H1 (cell line): ENCODE data around the gene TSC2. TPM values are rescaled to one million over a fixed set of nuclear protein-coding genes. Genes with fewer than 3 reads are reported as not detected.

Experiments
- CTCF ChIA-PET: fragments of 300-600 bp; sonication (Branson Sonifier 250); formaldehyde crosslinking; loops from one replicate; lab custom pipeline; 2021; ENCODE audit not compliant: partially characterized antibody; lab: Charles Lee
- POLR2A ChIA-PET: fragments of 300-600 bp; sonication (Branson Sonifier 250); formaldehyde crosslinking; loops from one replicate; lab custom pipeline; 2021; ENCODE audit warnings: inconsistent platforms; ENCODE audit not compliant: partially characterized antibody; lab: Charles Lee
- DNase-seq, 2 experiments: peaks; one replicate each; pipeline versions ENCODE4 v3.0.0 to v3.0.0-alpha.2; 2010 to 2022; ENCODE audit warnings: low spot score in 2 of 2, low read depth in 1 of 2, mixed read lengths in 1 of 2
- FAIRE-seq: peaks from 2 replicates; lab custom pipeline; 2011; peaks lifted over from hg19 to GRCh38; lab: Jason Lieb, UNC
- H2AFZ ChIP-seq: 2 replicates; pipeline ENCODE4 v1.8.1; 2012; ENCODE audit warnings: low read length, inconsistent platforms
- H2AK5ac ChIP-seq: 2 replicates; pipeline ENCODE4 v1.6.1; 2013; ENCODE audit warnings: low read depth, low read length
- H2BK120ac ChIP-seq: replicated peaks from 2 replicates; pipeline ENCODE3; 2013; ENCODE audit warnings: low read depth, low read length, inconsistent platforms
- H2BK12ac ChIP-seq: 2 replicates; pipeline ENCODE4 v1.6.1; 2013; ENCODE audit warnings: low read depth, low read length
- H2BK15ac ChIP-seq: 2 replicates; pipeline ENCODE4 v1.6.1; 2013; ENCODE audit warnings: low read length
- H2BK20ac ChIP-seq: 2 replicates; pipeline ENCODE4 v1.6.1; 2013; ENCODE audit warnings: low read length
- H2BK5ac ChIP-seq: 2 replicates; pipeline ENCODE4 v1.6.1; 2013; ENCODE audit warnings: low read depth, low read length
- H3K14ac ChIP-seq: 2 replicates; pipeline ENCODE4 v1.6.1; 2013; ENCODE audit warnings: inconsistent platforms; ENCODE audit not compliant: insufficient read length
- H3K18ac ChIP-seq: 2 replicates; pipeline ENCODE4 v1.6.1; 2013; ENCODE audit warnings: low read length; ENCODE audit errors: extremely low read depth
- H3K23ac ChIP-seq: 2 replicates; pipeline ENCODE4 v1.6.1; 2013; ENCODE audit warnings: inconsistent platforms; ENCODE audit not compliant: insufficient read length
- H3K23me2 ChIP-seq: 2 replicates; pipeline ENCODE4 v1.6.1; 2013; ENCODE audit warnings: low read depth, low read length
- H3K27ac ChIP-seq: 2 replicates; pipeline ENCODE4 v1.6.1; 2011; ENCODE audit warnings: low read depth, low read length, inconsistent platforms
- H3K27me3 ChIP-seq, 4 experiments: replicated peaks in 1 of 4; 1 replicate in 1 of 4; 2 replicates in 3 of 4; pipeline versions ENCODE4 v1.6.1 to v1.8.1; 2011 to 2013; ENCODE audit warnings: low read length in 3 of 4, mild to moderate bottlenecking in 3 of 4, inconsistent platforms in 2 of 4, mixed read lengths in 2 of 4, moderate library complexity in 1 of 4; ENCODE audit not compliant: control insufficient read depth in 3 of 4, insufficient read depth in 3 of 4; ENCODE audit errors: extremely low read depth in 1 of 4
- H3K36me3 ChIP-seq, 4 experiments: 2 replicates each; pipeline versions ENCODE4 v1.6.1 to v1.8.1; 2011 to 2013; ENCODE audit warnings: mild to moderate bottlenecking in 4 of 4, low read length in 3 of 4, moderate library complexity in 2 of 4, control low read depth in 1 of 4, inconsistent platforms in 1 of 4; ENCODE audit not compliant: insufficient read depth in 4 of 4, control insufficient read depth in 2 of 4
- H3K4ac ChIP-seq: replicated peaks from 2 replicates; pipeline ENCODE3; 2013; ENCODE audit warnings: low read length, low read depth, mixed read lengths, inconsistent platforms; ENCODE audit not compliant: insufficient read length
- H3K4me1 ChIP-seq, 4 experiments: replicated peaks in 1 of 4; 1 replicate in 1 of 4; 2 replicates in 3 of 4; pipeline versions ENCODE4 v1.6.1 to v1.8.1; 2011 to 2013; ENCODE audit warnings: low read length in 3 of 4, inconsistent platforms in 2 of 4, mixed read lengths in 1 of 4; ENCODE audit not compliant: insufficient read depth in 4 of 4, control insufficient read depth in 3 of 4
- H3K4me2 ChIP-seq, 2 experiments: 2 replicates each; pipeline versions ENCODE4 v1.6.1 to v1.8.1; 2011 to 2013; ENCODE audit warnings: low read depth in 2 of 2, low read length in 2 of 2, control low read depth in 1 of 2, inconsistent platforms in 1 of 2, mild to moderate bottlenecking in 1 of 2; ENCODE audit not compliant: insufficient read depth in 1 of 2
- H3K4me3 ChIP-seq, 4 experiments: fragments of 200-600, 300-600 bp in 1 of 4; sonication (generic), shearing (Covaris generic), sonication (Bioruptor Twin) in 1 of 4; 2 replicates each; pipeline versions ENCODE4 v1.5.1 to v1.8.1; 2011 to 2016; ENCODE audit warnings: low read length in 4 of 4, low read depth in 3 of 4, control low read depth in 2 of 4, inconsistent platforms in 2 of 4, mild to moderate bottlenecking in 2 of 4, mixed read lengths in 1 of 4, moderate library complexity in 1 of 4; ENCODE audit not compliant: insufficient read depth in 2 of 4; ENCODE audit errors: extremely low read depth in 1 of 4
- H3K56ac ChIP-seq: replicated peaks from 2 replicates; pipeline ENCODE3; 2013; ENCODE audit warnings: low read depth, mild to moderate bottlenecking, mixed read lengths, low read length, inconsistent platforms; ENCODE audit not compliant: insufficient read length
- H3K79me1 ChIP-seq: 2 replicates; pipeline ENCODE4 v1.6.1; 2013; ENCODE audit warnings: low read depth, low read length, control low read depth
- H3K79me2 ChIP-seq, 2 experiments: 2 replicates each; pipeline versions ENCODE4 v1.6.1 to v1.8.1; 2012 to 2013; ENCODE audit warnings: low read length in 2 of 2, mild to moderate bottlenecking in 2 of 2, inconsistent platforms in 1 of 2; ENCODE audit not compliant: insufficient read depth in 2 of 2, control insufficient read depth in 1 of 2
- H3K9ac ChIP-seq, 4 experiments: replicated peaks in 1 of 4; 1 replicate in 1 of 4; 2 replicates in 3 of 4; pipeline versions ENCODE4 v1.6.1 to v1.8.1; 2011 to 2013; ENCODE audit warnings: low read depth in 3 of 4, low read length in 3 of 4, control low read depth in 2 of 4, mild to moderate bottlenecking in 2 of 4, moderate library complexity in 2 of 4, inconsistent platforms in 1 of 4; ENCODE audit errors: extremely low read depth in 1 of 4
- H3K9me3 ChIP-seq, 2 experiments: 2 replicates each; pipeline versions ENCODE4 v1.6.1 to v1.8.1; 2012 to 2013; ENCODE audit warnings: mild to moderate bottlenecking in 2 of 2, moderate library complexity in 2 of 2, control low read depth in 1 of 2, inconsistent platforms in 1 of 2, low read depth in 1 of 2, low read length in 1 of 2, mixed read lengths in 1 of 2; ENCODE audit not compliant: insufficient read depth in 2 of 2
- H4K20me1 ChIP-seq, 2 experiments: replicated peaks in 1 of 2; 2 replicates each; pipeline versions ENCODE3 to v1.8.1; 2011 to 2013; ENCODE audit warnings: inconsistent platforms in 2 of 2, low read length in 2 of 2, mild to moderate bottlenecking in 1 of 2; ENCODE audit not compliant: insufficient read depth in 2 of 2, control insufficient read depth in 1 of 2
- H4K5ac ChIP-seq: 2 replicates; pipeline ENCODE4 v1.6.1; 2013; ENCODE audit warnings: low read length, low read depth, mixed read lengths, inconsistent platforms; ENCODE audit not compliant: insufficient read length
- H4K8ac ChIP-seq: 2 replicates; pipeline ENCODE4 v1.8.0; 2013; ENCODE audit warnings: mild to moderate bottlenecking, moderate library complexity, low read length, inconsistent platforms; ENCODE audit not compliant: insufficient read depth; ENCODE audit errors: extremely low read depth
- H4K91ac ChIP-seq: replicated peaks from 2 replicates; pipeline ENCODE3; 2013; ENCODE audit warnings: low read length, mixed read lengths, inconsistent platforms; ENCODE audit not compliant: insufficient read length
- CHD1 ChIP-seq: IDR thresholded peaks from 2 replicates; pipeline ENCODE4 v1.6.1; 2012; ENCODE audit warnings: low read depth, low read length, improper control_type of control experiment
- CHD2 ChIP-seq: IDR thresholded peaks from 2 replicates; pipeline ENCODE4 v1.6.1; 2012; ENCODE audit warnings: low read length, improper control_type of control experiment
- KDM1A ChIP-seq: fragments of 200-600, 300-600 bp; sonication (generic); IDR thresholded peaks from 2 replicates; pipeline ENCODE4 v1.7.1; 2016; ENCODE audit warnings: mild to moderate bottlenecking, low read length, borderline replicate concordance
- KDM5A ChIP-seq: fragments of 200-600 bp; IDR thresholded peaks from 2 replicates; pipeline ENCODE4 v1.7.1; 2012; ENCODE audit warnings: mild to moderate bottlenecking, low read length, inconsistent platforms, mixed read lengths
- RAD21 ChIP-seq, 2 experiments: IDR thresholded peaks in 1 of 2; conservative IDR thresholded peaks in 1 of 2; 2 replicates each; pipeline ENCODE4 v1.6.1; 2011; ENCODE audit warnings: low read depth in 2 of 2, low read length in 2 of 2, improper control_type of control experiment in 1 of 2, inconsistent platforms in 1 of 2, mild to moderate bottlenecking in 1 of 2, moderate library complexity in 1 of 2
- RNF2 ChIP-seq: fragments of 200-900, 300-1000 bp; sonication (generic); IDR thresholded peaks from 2 replicates; pipeline ENCODE4 v1.7.1; 2016; ENCODE audit warnings: borderline replicate concordance, low read depth, mild to moderate bottlenecking, antibody characterized with exemption, low read length; ENCODE audit not compliant: poor library complexity, severe bottlenecking; ENCODE audit errors: missing control alignments
- TAF1 ChIP-seq: IDR thresholded peaks from 2 replicates; pipeline ENCODE4 v1.6.1; 2011; ENCODE audit warnings: mild to moderate bottlenecking, low read depth, low read length
- TAF7 ChIP-seq: optimal IDR thresholded peaks from 2 replicates; pipeline ENCODE3; 2011; ENCODE audit warnings: low read depth, mild to moderate bottlenecking, inconsistent platforms, low read length, moderate library complexity, borderline replicate concordance
- TBP ChIP-seq: IDR thresholded peaks from 2 replicates; pipeline ENCODE4 v1.6.1; 2011; ENCODE audit warnings: low read depth, low read length, improper control_type of control experiment
- WGBS, 2 experiments: shearing (Covaris generic) in 1 of 2; methylation state at CpG; one replicate each; pipeline versions ENCODE4 v1.1.6 to v1.1.7; 2013 to 2015; ENCODE audit warnings: low lambda C conversion rate in 2 of 2, mixed read lengths in 2 of 2, inconsistent platforms in 1 of 2, low coverage in 1 of 2, missing lambda C conversion rate in 1 of 2; ENCODE audit not compliant: insufficient replicate concordance in 2 of 2, insufficient coverage in 1 of 2, insufficient read length in 1 of 2; ENCODE audit errors: extremely low coverage in 1 of 2, missing lambda C conversion rate in 1 of 2; 5-methylcytosine and 5-hydroxymethylcytosine counted together
- polyA plus RNA-seq, 7 experiments: library from polyadenylated mRNA; depleted of rRNA in 3 of 7; stranded (reverse) in 5 of 7; unstranded in 2 of 7; fragments of >200 nt in 5 of 7; fragments of 200-250 nt in 2 of 7; gene quantifications; 1 replicate in 5 of 7; 2 replicates in 1 of 7; 4 replicates in 1 of 7; pipeline versions ENCODE4 v1.2.1 to v1.2.3, GENCODE V29; 2011 to 2013; ENCODE audit warnings: missing spikeins in 2 of 7, mixed read lengths in 2 of 7
- total RNA-seq: library from RNA; stranded (reverse); fragmentation: NEBNext Ultra II Directional; extraction: Animal tissue kit (Norgen Biotek cat#: 25700); gene quantifications from 2 replicates; pipeline ENCODE4 v1.2.1, GENCODE V29; 2021
- TF ChIP-seq, protein P1 (sequence below), 3 experiments: IDR thresholded peaks; 1 replicate in 2 of 3; 2 replicates in 1 of 3; pipeline versions ENCODE4 v1.5.1 to v1.6.1; 2011; ENCODE audit warnings: low read length in 3 of 3, mild to moderate bottlenecking in 3 of 3, inconsistent platforms in 2 of 3, low read depth in 1 of 3, moderate library complexity in 1 of 3; ENCODE audit not compliant: insufficient read depth in 1 of 3; ENCODE audit errors: control extremely low read depth in 1 of 3

TSC2 gene
- total and polyA plus RNA-seq, 2 of the 8 experiments (the other 6 are each of a cell fraction or from before 2014, with no cell fraction given): 65.9 to 96.6 TPM

DNA sequence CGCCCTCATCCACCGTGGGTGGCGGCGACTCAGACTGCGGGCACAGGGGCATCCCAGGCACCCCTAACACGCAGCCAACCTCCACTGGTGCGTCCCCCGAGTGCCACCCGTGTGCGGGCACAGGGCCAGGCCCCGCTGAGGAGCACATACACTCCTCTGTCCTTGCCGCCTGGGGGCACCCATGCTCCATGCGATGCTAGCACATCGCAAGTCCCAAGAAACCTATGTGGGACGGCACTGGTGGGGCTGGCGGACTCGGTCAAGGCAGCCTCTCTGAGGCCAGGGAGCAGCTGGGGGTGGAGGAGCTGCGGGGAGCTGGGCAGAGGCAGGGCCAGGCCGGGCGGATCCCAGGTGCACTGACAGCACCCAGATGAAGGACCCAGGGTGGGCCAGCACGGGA, 42.1 kb upstream of the TSC2 start:
- H4K20me1 ChIP-seq: peaks cover 29 to 62% of the 10 kb centered on the region in 2 experiments
- peaks cover 22 to 52% of the 10 kb centered on the region in 2 experiments; a peak in 3 of 4 replicates for H3K79me2 ChIP-seq
- H2BK5ac ChIP-seq: peak overlapping the region; percentile 35; the same call in 1 of the 2 replicates
- no peak overlapping the region for H3K9ac ChIP-seq
- H3K14ac ChIP-seq: no peak overlapping the region
- DNase-seq (no peak), FAIRE-seq (no peak)
- H3K56ac ChIP-seq: no peak overlapping the region
- H3K4me2 ChIP-seq: no peak overlapping the region
- ChIA-PET POLR2A (interaction anchor here (0.6 to 4.7 kb wide), 11 partner anchors 9 to 1263 kb away, joined by 3 to 37 read pairs (median 7); partner anchors contain the start of genes RNF151, RPS2, SYNGR3 and TRAF7), CTCF (interaction anchor here (0.7 to 4.3 kb wide), 17 partner anchors 7 to 147 kb away, joined by 3 to 55 read pairs (median 9); partner anchors contain the start of genes NPW, NTHL1, SYNGR3 and TSC2)
- WGBS, 2 experiments: 89% methylated on average over 20 of the region's 21 CpGs; no CpG with 5 or more reads in 1 of the 2 experiments
- H3K36me3 ChIP-seq: peaks cover 14 to 27% (median 20%) of the 10 kb centered on the region in 4 experiments
- no peak overlapping the region for H3K18ac ChIP-seq
- no peak overlapping the region for H3K23ac ChIP-seq
- H2BK20ac ChIP-seq: no peak overlapping the region
- H3K79me1 ChIP-seq: peaks cover 9% of the 10 kb centered on the region; the same call in 1 of the 2 replicates
- H3K23me2 ChIP-seq: peaks cover 12% of the 10 kb centered on the region; the same call in 1 of the 2 replicates
- H2AFZ ChIP-seq: no peak overlapping the region
- no peak overlapping the region for H4K91ac ChIP-seq
- no peak overlapping the region for H2BK12ac ChIP-seq
- H3K9me3 ChIP-seq: no peaks in the 10 kb centered on the region
- no peak overlapping the region for H4K5ac ChIP-seq
- H2BK15ac ChIP-seq: no peak overlapping the region
- H3K4me1 ChIP-seq: peaks cover 3 to 38% (median 22%) of the 10 kb centered on the region in 4 experiments
- TF ChIP-seq TAF1: no peak
- TF ChIP-seq CHD2: no peak
- no peak for TF ChIP-seq KDM5A
- TF ChIP-seq, protein P1, sequence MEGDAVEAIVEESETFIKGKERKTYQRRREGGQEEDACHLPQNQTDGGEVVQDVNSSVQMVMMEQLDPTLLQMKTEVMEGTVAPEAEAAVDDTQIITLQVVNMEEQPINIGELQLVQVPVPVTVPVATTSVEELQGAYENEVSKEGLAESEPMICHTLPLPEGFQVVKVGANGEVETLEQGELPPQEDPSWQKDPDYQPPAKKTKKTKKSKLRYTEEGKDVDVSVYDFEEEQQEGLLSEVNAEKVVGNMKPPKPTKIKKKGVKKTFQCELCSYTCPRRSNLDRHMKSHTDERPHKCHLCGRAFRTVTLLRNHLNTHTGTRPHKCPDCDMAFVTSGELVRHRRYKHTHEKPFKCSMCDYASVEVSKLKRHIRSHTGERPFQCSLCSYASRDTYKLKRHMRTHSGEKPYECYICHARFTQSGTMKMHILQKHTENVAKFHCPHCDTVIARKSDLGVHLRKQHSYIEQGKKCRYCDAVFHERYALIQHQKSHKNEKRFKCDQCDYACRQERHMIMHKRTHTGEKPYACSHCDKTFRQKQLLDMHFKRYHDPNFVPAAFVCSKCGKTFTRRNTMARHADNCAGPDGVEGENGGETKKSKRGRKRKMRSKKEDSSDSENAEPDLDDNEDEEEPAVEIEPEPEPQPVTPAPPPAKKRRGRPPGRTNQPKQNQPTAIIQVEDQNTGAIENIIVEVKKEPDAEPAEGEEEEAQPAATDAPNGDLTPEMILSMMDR (IDR thresholded peaks at IDR 0.05; ENCODE audit: control extremely low read depth in 1 of 3, insufficient read depth in 1 of 3, low read depth in 1 of 3, low read length in 3 of 3): peak in 2 of 3 experiments; percentile 50; a peak in 3 of 4 replicates
- TF ChIP-seq TBP: no peak
- TF ChIP-seq RNF2: no peak
- no peak for TF ChIP-seq TAF7
- TF ChIP-seq KDM1A: no peak
- peak; percentile 67 to 76 for TF ChIP-seq RAD21 (IDR thresholded peaks at IDR 0.05 in 1 of 2, conservative IDR thresholded peaks at IDR 0.05 in 1 of 2; ENCODE audit: low read depth in 2 of 2, low read length in 2 of 2)
- no peak for TF ChIP-seq CHD1
- H4K8ac ChIP-seq: no peak overlapping the region
- no peaks in the 10 kb centered on the region for H3K27me3 ChIP-seq
- H2AK5ac ChIP-seq: no peak overlapping the region
- H2BK120ac ChIP-seq: no peak overlapping the region
- H3K4me3 ChIP-seq: no peak overlapping the region
- no peak overlapping the region for H3K27ac ChIP-seq
- H3K4ac ChIP-seq: no peak overlapping the region
